22Rv1 (cell line): ENCODE measurements around the gene GPATCH8.

Experiments used
- CTCF ChIP-seq: fragments of 450-650 bp; IDR thresholded peaks from 2 replicates; pipeline ENCODE4 v1.5.1; 2017; ENCODE audit warnings: mild to moderate bottlenecking
- ZFX ChIP-seq: fragments of 450-650 bp; IDR thresholded peaks from 2 replicates; pipeline ENCODE4 v1.6.1; 2017; ENCODE audit warnings: antibody characterized with exemption, borderline replicate concordance

DNA sequence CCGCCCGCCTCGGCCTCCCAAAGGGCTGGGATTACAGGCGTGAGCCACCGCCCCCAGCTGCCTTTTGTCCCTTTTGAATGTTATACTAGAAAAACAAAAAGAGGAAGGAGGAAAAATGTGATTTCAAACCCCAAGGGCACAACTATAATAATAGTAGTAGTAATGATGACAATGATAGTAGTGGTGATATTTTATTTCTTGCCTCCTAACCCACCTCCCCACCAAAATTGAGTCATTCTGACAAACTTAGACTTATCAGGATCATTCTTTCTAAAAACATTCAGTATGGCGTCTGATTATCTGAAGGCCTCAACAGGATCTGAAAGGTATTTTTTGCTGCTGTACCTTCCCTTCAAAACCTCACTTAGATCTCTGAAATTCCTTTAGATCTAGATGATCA is 13.6 kb downstream of the GPATCH8 start:
- TF ChIP-seq CTCF: no peak
- no peak for TF ChIP-seq ZFX
